ENCODE data around the gene DSCAM. TPM values are rescaled to one million over a fixed set of nuclear protein-coding genes. Genes with fewer than 3 reads are reported as not detected.

Gene DSCAM
- total RNA-seq, 1 donor = not detected

- H3K4me3 ChIP-seq (ENCODE audit: low read depth, low read length) = no peak overlapping the region
- DNase-seq (ENCODE audit: low read depth) = no peak
- TF ChIP-seq CTCF (IDR thresholded peaks at IDR 0.05; ENCODE audit: insufficient read depth, low read depth, low read length) = no peak
Observed at GRCh38 chr21:40839521-40839920, 7.4 kb downstream of the DSCAM start.

- H3K4me3 ChIP-seq (ENCODE audit: low read depth, low read length) = no peak overlapping the region
- DNase-seq (ENCODE audit: low read depth) = no peak
- no peak for TF ChIP-seq CTCF (IDR thresholded peaks at IDR 0.05; ENCODE audit: insufficient read depth, low read depth, low read length)
Observed at GRCh38 chr21:40837456-40837855, 9.5 kb downstream of the DSCAM start.

- no peak overlapping the region for H3K4me3 ChIP-seq (ENCODE audit: low read depth, low read length)
- no peak for TF ChIP-seq CTCF (IDR thresholded peaks at IDR 0.05; ENCODE audit: insufficient read depth, low read depth, low read length)
- DNase-seq (ENCODE audit: low read depth) = no peak
Observed at GRCh38 chr21:40835184-40835694, 11.7 kb downstream of the DSCAM start.

DNA sequence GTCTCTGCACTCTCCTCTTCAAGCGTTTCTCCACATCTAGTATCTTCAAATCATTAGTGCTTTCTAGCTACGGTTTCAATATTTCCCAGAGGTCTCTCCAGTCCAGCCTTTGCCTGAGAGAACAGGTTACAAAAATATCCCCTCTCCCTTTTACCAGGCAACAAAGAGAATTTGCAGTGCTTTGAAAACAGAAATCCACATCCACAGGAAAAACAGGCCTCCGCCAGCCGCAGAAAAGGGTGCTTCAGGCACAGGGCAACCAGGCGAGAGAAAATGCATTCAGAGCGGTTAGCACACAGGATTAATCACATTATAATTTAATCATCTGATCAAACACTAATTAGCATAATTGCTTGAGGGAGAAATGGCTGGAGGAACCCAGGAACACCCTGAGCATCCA lies 13.8 kb downstream of the DSCAM start:
- DNase-seq (ENCODE audit: low read depth) = no peak
- H3K4me3 ChIP-seq (ENCODE audit: low read depth, low read length) = no peak overlapping the region
- no peak for TF ChIP-seq CTCF (IDR thresholded peaks at IDR 0.05; ENCODE audit: insufficient read depth, low read depth, low read length)

- no peak for TF ChIP-seq CTCF (IDR thresholded peaks at IDR 0.05; ENCODE audit: insufficient read depth, low read depth, low read length)
Observed at GRCh38 chr21:40832316-40832715, 14.6 kb downstream of the DSCAM start.

DNA sequence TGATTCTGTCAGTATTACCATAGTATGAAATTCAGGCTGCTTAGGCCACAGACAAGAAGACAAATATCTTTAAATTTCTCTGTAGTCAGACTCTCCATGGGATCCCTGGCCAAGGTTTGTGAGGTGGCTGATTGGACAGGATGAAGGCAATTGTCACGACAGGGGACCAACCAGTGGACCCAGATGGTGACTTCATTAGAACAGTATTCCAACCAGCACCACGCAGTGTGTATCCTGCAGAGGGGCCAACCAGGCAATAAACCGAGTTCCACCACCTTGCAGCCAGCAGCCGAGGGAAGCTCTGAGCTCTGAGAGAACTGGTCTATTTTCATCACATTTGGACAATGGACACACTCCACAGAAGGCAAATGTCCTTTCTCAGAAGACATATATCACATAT lies 16.1 kb downstream of the DSCAM start:
- no peak for DNase-seq (ENCODE audit: low read depth)
- TF ChIP-seq CTCF (IDR thresholded peaks at IDR 0.05; ENCODE audit: insufficient read depth, low read depth, low read length) = no peak
- H3K4me3 ChIP-seq (ENCODE audit: low read depth, low read length) = no peak overlapping the region

More at GRCh38 chr21:40832316-40832715, 14.6 kb downstream of the DSCAM start:
- no peak overlapping the region for H3K4me3 ChIP-seq (ENCODE audit: low read depth, low read length)
- DNase-seq (ENCODE audit: low read depth) = no peak

DNA sequence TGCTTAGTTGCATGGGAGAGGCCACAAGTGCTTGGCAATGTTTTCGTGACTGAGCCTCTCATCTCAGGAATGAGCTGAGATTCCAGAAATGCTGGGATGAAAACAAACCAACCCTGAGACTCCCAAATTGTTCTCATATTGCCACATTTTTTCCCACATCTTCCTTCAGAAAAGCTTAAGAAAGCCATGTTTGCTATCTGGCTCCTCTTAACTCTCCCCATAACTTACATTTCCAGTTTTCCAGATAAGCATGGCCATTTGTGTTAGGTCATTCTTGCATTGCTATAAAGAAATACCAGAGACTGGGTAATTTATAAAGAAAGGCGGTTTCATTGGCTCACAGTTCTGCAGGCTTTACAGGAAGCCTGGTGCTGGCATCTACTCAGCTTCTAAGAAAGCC lies 17.2 kb downstream of the DSCAM start:
- no peak for DNase-seq (ENCODE audit: low read depth)
- no peak for TF ChIP-seq CTCF (IDR thresholded peaks at IDR 0.05; ENCODE audit: insufficient read depth, low read depth, low read length)
- no peak overlapping the region for H3K4me3 ChIP-seq (ENCODE audit: low read depth, low read length)
